ENCODE data around the gene ALOX5.
"Not testable (repeated sequence)": the region's sequence is repeated elsewhere in the genome, so short reads cannot be mapped to it uniquely, and the experiment has no call there.

ALOX5 gene

GRCh38 chr10:45415062-45415461 lies 41.0 kb downstream of the ALOX5 start:
- not testable (repeated sequence) for H3K4me1 ChIP-seq (ENCODE audit: control insufficient read depth, insufficient read depth, low read length); H3K36me3 ChIP-seq (ENCODE audit: control insufficient read depth, insufficient read depth, low read length); H3K4me3 ChIP-seq (ENCODE audit: low read length); H3K9ac ChIP-seq (ENCODE audit: low read length); H3K27me3 ChIP-seq (ENCODE audit: control insufficient read depth, insufficient read depth, low read length); H3K27ac ChIP-seq (ENCODE audit: low read depth, low read length)

- peaks cover 12% of the 10 kb centered on the region for H3K4me1 ChIP-seq (ENCODE audit: control insufficient read depth, insufficient read depth, low read length)
- no peak overlapping the region for H3K4me3 ChIP-seq (ENCODE audit: low read length)
- H3K27ac ChIP-seq (ENCODE audit: low read depth, low read length): no peak overlapping the region
- H3K36me3 ChIP-seq (ENCODE audit: control insufficient read depth, insufficient read depth, low read length): no peaks in the 10 kb centered on the region
- no peaks in the 10 kb centered on the region for H3K27me3 ChIP-seq (ENCODE audit: control insufficient read depth, insufficient read depth, low read length)
- no peak overlapping the region for H3K9ac ChIP-seq (ENCODE audit: low read length)
Measured at GRCh38 chr10:45416603-45417002, 42.6 kb downstream of the ALOX5 start.

- Histone ChIP-seq H3K27ac (ENCODE audit: low read depth, low read length) (no peak overlapping the region), H3K4me1 (ENCODE audit: control insufficient read depth, insufficient read depth, low read length) (peaks cover 12% of the 10 kb centered on the region), H3K27me3 (ENCODE audit: control insufficient read depth, insufficient read depth, low read length) (no peaks in the 10 kb centered on the region), H3K4me3 (ENCODE audit: low read length) (no peak overlapping the region), H3K36me3 (ENCODE audit: control insufficient read depth, insufficient read depth, low read length) (no peaks in the 10 kb centered on the region), H3K9ac (ENCODE audit: low read length) (no peak overlapping the region)
Measured at GRCh38 chr10:45417746-45418145, 43.7 kb downstream of the ALOX5 start.

- Histone ChIP-seq H3K36me3 (ENCODE audit: control insufficient read depth, insufficient read depth, low read length) (no peaks in the 10 kb centered on the region), H3K4me1 (ENCODE audit: control insufficient read depth, insufficient read depth, low read length) (peaks cover 12% of the 10 kb centered on the region), H3K27me3 (ENCODE audit: control insufficient read depth, insufficient read depth, low read length) (no peaks in the 10 kb centered on the region), H3K4me3 (ENCODE audit: low read length) (peak overlapping the region; percentile 71), H3K9ac (ENCODE audit: low read length) (no peak overlapping the region), H3K27ac (ENCODE audit: low read depth, low read length) (peak overlapping the region; percentile 76)
Measured at GRCh38 chr10:45418417-45418848, 44.4 kb downstream of the ALOX5 start.

- peak overlapping the region; percentile 53 for H3K9ac ChIP-seq (ENCODE audit: low read length)
- no peaks in the 10 kb centered on the region for H3K27me3 ChIP-seq (ENCODE audit: control insufficient read depth, insufficient read depth, low read length)
- no peaks in the 10 kb centered on the region for H3K36me3 ChIP-seq (ENCODE audit: control insufficient read depth, insufficient read depth, low read length)
- H3K27ac ChIP-seq (ENCODE audit: low read depth, low read length): peak overlapping the region; percentile 76
- peaks cover 12% of the 10 kb centered on the region for H3K4me1 ChIP-seq (ENCODE audit: control insufficient read depth, insufficient read depth, low read length)
- H3K4me3 ChIP-seq (ENCODE audit: low read length): peak overlapping the region; percentile 71
Measured at GRCh38 chr10:45418849-45419675, 45.0 kb downstream of the ALOX5 start.

GRCh38 chr10:45419676-45420025 lies 45.6 kb downstream of the ALOX5 start:
- Histone ChIP-seq H3K9ac (ENCODE audit: low read length) (peak overlapping the region; percentile 53), H3K36me3 (ENCODE audit: control insufficient read depth, insufficient read depth, low read length) (no peaks in the 10 kb centered on the region), H3K27me3 (ENCODE audit: control insufficient read depth, insufficient read depth, low read length) (no peaks in the 10 kb centered on the region), H3K4me3 (ENCODE audit: low read length) (peak overlapping the region; percentile 71), H3K27ac (ENCODE audit: low read depth, low read length) (peak overlapping the region; percentile 76), H3K4me1 (ENCODE audit: control insufficient read depth, insufficient read depth, low read length) (peaks cover 12% of the 10 kb centered on the region)

- H3K4me3 ChIP-seq (ENCODE audit: low read length): peak overlapping the region; percentile 2
- H3K36me3 ChIP-seq (ENCODE audit: control insufficient read depth, insufficient read depth, low read length): no peaks in the 10 kb centered on the region
- no peak overlapping the region for H3K9ac ChIP-seq (ENCODE audit: low read length)
- no peaks in the 10 kb centered on the region for H3K27me3 ChIP-seq (ENCODE audit: control insufficient read depth, insufficient read depth, low read length)
- H3K27ac ChIP-seq (ENCODE audit: low read depth, low read length): peak overlapping the region; percentile 48
- H3K4me1 ChIP-seq (ENCODE audit: control insufficient read depth, insufficient read depth, low read length): peaks cover 12% of the 10 kb centered on the region
Measured at GRCh38 chr10:45420453-45421192, 46.6 kb downstream of the ALOX5 start.

- H3K4me1 ChIP-seq (ENCODE audit: control insufficient read depth, insufficient read depth, low read length): peaks cover 12% of the 10 kb centered on the region
- no peak overlapping the region for H3K9ac ChIP-seq (ENCODE audit: low read length)
- H3K27ac ChIP-seq (ENCODE audit: low read depth, low read length): no peak overlapping the region
Measured at GRCh38 chr10:45421221-45422097, 47.4 kb downstream of the ALOX5 start.

GRCh38 chr10:45422207-45422865 lies 48.3 kb downstream of the ALOX5 start:
- no peak overlapping the region for H3K9ac ChIP-seq (ENCODE audit: low read length)
- H3K36me3 ChIP-seq (ENCODE audit: control insufficient read depth, insufficient read depth, low read length): no peaks in the 10 kb centered on the region
- no peak overlapping the region for H3K27ac ChIP-seq (ENCODE audit: low read depth, low read length)
- H3K4me3 ChIP-seq (ENCODE audit: low read length): no peak overlapping the region
- H3K27me3 ChIP-seq (ENCODE audit: control insufficient read depth, insufficient read depth, low read length): no peaks in the 10 kb centered on the region
- H3K4me1 ChIP-seq (ENCODE audit: control insufficient read depth, insufficient read depth, low read length): peaks cover 12% of the 10 kb centered on the region

More at GRCh38 chr10:45421221-45422097, 47.4 kb downstream of the ALOX5 start:
- H3K27me3 ChIP-seq (ENCODE audit: control insufficient read depth, insufficient read depth, low read length): no peaks in the 10 kb centered on the region
- H3K36me3 ChIP-seq (ENCODE audit: control insufficient read depth, insufficient read depth, low read length): no peaks in the 10 kb centered on the region
- H3K4me3 ChIP-seq (ENCODE audit: low read length): no peak overlapping the region

GRCh38 chr10:45422866-45423659 lies 49.0 kb downstream of the ALOX5 start:
- Histone ChIP-seq H3K27me3 (ENCODE audit: control insufficient read depth, insufficient read depth, low read length) (peaks cover under 1% of the 10 kb centered on the region), H3K27ac (ENCODE audit: low read depth, low read length) (no peak overlapping the region), H3K9ac (ENCODE audit: low read length) (no peak overlapping the region), H3K4me1 (ENCODE audit: control insufficient read depth, insufficient read depth, low read length) (peaks cover 12% of the 10 kb centered on the region), H3K4me3 (ENCODE audit: low read length) (no peak overlapping the region), H3K36me3 (ENCODE audit: control insufficient read depth, insufficient read depth, low read length) (no peaks in the 10 kb centered on the region)

GRCh38 chr10:45423976-45424499 lies 50.0 kb downstream of the ALOX5 start:
- Histone ChIP-seq H3K4me3 (ENCODE audit: low read length) (no peak overlapping the region), H3K27me3 (ENCODE audit: control insufficient read depth, insufficient read depth, low read length) (peaks cover 5% of the 10 kb centered on the region), H3K4me1 (ENCODE audit: control insufficient read depth, insufficient read depth, low read length) (peaks cover 10% of the 10 kb centered on the region), H3K27ac (ENCODE audit: low read depth, low read length) (no peak overlapping the region), H3K9ac (ENCODE audit: low read length) (no peak overlapping the region), H3K36me3 (ENCODE audit: control insufficient read depth, insufficient read depth, low read length) (no peaks in the 10 kb centered on the region)
